Suprapubic skin (tissue), 4 donors: ENCODE results near the gene MUC5AC. TPM values are rescaled to one million over a fixed set of nuclear protein-coding genes. Genes with fewer than 3 reads are reported as not detected.

Experiments used
- DNase-seq, 2 donors: peaks; one replicate each; pipeline ENCODE4 v3.0.0-alpha.2; 2019; ENCODE audit warnings: low spot score in 2 of 2
- H3K27ac ChIP-seq: fragments of 200-600 bp; sonication (generic); one replicate; pipeline ENCODE4 v1.5.1; 2019
- H3K27me3 ChIP-seq: fragments of 200-600 bp; sonication (generic); one replicate; pipeline ENCODE4 v1.5.1; 2019
- H3K36me3 ChIP-seq: fragments of 200-600 bp; sonication (generic); one replicate; pipeline ENCODE4 v1.5.1; 2019
- H3K4me1 ChIP-seq: fragments of 200-600 bp; sonication (generic); one replicate; pipeline ENCODE4 v1.5.1; 2019
- H3K4me3 ChIP-seq: fragments of 200-600 bp; sonication (generic); one replicate; pipeline ENCODE4 v1.5.1; 2019; ENCODE audit warnings: mild to moderate bottlenecking
- H3K9me3 ChIP-seq: fragments of 200-600 bp; sonication (generic); one replicate; pipeline ENCODE4 v1.5.1; 2019
- EP300 ChIP-seq: sonication (generic); formaldehyde crosslinking; IDR thresholded peaks from one replicate; pipeline ENCODE4 v1.6.1; 2017; ENCODE audit warnings: antibody characterized with exemption
- POLR2A ChIP-seq, 2 donors: fragments of 450-650 bp; IDR thresholded peaks; one replicate each; pipeline ENCODE4 v1.6.1; 2017; ENCODE audit warnings: antibody characterized with exemption in 2 of 2, mild to moderate bottlenecking in 2 of 2, moderate library complexity in 2 of 2
- POLR2AphosphoS5 ChIP-seq, 3 donors: sonication (generic); formaldehyde crosslinking; IDR thresholded peaks; one replicate each; pipeline ENCODE4 v1.6.1; 2017; ENCODE audit warnings: antibody characterized with exemption in 3 of 3
- WGBS: methylation state at CpG from one replicate; pipeline ENCODE4 v1.1.5; 2018; 5-methylcytosine and 5-hydroxymethylcytosine counted together
- total RNA-seq, 4 donors: library from RNA; depleted of rRNA; stranded (reverse); fragments of >200 nt; gene quantifications; one replicate each; pipeline ENCODE4 v1.1.0, GENCODE V29; 2016
- TF ChIP-seq, protein P1 (sequence below), 2 donors: fragments of 200-600 bp in 1 of 2; fragments of 450-650 bp in 1 of 2; sonication (generic) in 1 of 2; IDR thresholded peaks; one replicate each; pipeline ENCODE4 v1.5.1; 2016 to 2019; ENCODE audit warnings: antibody characterized with exemption in 2 of 2, mild to moderate bottlenecking in 1 of 2, moderate library complexity in 1 of 2

The MUC5AC gene
- total RNA-seq, 4 donors from 2014 or later: not detected

DNA sequence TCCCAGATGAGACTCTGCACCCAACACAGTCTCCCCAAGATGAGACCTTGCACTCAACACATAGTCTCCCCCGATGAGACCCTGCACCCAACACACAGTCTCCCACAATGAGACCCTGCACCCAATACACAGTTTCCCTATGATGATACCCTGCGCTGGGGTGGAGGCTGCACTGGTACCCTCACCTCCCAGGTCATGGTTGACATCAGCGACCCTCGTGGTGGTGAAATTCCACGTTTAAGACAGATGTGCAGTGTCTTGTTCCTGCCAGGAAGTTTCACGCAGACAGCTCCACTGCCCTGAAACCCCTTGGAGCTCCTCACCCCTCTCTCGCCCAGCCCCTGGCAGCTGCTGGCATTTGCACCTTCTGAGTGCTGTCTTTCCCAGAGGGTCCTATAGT is 9.5 kb downstream of the MUC5AC start:
- Histone ChIP-seq H3K4me1 (no peaks in the 10 kb centered on the region), H3K27me3 (peaks cover 36% of the 10 kb centered on the region), H3K9me3 (no peaks in the 10 kb centered on the region), H3K4me3 (no peak overlapping the region), H3K36me3 (no peaks in the 10 kb centered on the region), H3K27ac (no peak overlapping the region)
- WGBS: 90% methylated on average over 2 of the region's 7 CpGs
- TF ChIP-seq EP300 (no peak), POLR2A (IDR thresholded peaks at IDR 0.05) (no peak), POLR2AphosphoS5 (IDR thresholded peaks at IDR 0.05) (no peak)
- TF ChIP-seq, protein P1, sequence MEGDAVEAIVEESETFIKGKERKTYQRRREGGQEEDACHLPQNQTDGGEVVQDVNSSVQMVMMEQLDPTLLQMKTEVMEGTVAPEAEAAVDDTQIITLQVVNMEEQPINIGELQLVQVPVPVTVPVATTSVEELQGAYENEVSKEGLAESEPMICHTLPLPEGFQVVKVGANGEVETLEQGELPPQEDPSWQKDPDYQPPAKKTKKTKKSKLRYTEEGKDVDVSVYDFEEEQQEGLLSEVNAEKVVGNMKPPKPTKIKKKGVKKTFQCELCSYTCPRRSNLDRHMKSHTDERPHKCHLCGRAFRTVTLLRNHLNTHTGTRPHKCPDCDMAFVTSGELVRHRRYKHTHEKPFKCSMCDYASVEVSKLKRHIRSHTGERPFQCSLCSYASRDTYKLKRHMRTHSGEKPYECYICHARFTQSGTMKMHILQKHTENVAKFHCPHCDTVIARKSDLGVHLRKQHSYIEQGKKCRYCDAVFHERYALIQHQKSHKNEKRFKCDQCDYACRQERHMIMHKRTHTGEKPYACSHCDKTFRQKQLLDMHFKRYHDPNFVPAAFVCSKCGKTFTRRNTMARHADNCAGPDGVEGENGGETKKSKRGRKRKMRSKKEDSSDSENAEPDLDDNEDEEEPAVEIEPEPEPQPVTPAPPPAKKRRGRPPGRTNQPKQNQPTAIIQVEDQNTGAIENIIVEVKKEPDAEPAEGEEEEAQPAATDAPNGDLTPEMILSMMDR (IDR thresholded peaks at IDR 0.05): no peak
- DNase-seq: peak in 1 of 2 donors; percentile 44

DNA sequence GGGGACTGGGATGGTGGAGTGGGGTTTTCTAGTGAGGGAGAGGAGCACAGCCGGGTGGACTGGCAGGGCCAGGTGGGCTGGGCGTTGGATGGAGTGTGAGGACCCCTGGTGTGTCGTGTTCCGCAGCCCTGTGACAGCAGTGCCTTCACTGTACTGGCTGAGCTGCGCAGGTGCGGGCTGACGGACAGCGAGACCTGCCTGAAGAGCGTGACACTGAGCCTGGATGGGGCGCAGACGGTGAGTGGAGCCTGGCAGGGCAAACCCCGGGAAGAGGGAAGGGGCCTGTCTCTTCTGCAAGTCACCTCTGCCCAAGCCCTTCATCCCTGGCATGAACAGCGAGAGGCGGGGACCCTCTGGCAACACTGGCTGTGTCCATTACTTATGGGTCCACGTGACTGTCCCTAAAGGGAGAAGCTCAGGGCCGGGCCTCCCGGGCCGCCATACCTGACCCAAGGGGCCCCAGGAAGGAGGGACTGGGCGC is 10.0 kb downstream of the MUC5AC start:
- TF ChIP-seq POLR2AphosphoS5 (IDR thresholded peaks at IDR 0.05) (no peak), POLR2A (IDR thresholded peaks at IDR 0.05) (no peak), EP300 (no peak)
- TF ChIP-seq, protein P1 (IDR thresholded peaks at IDR 0.05): no peak
- Histone ChIP-seq H3K9me3 (no peaks in the 10 kb centered on the region), H3K36me3 (no peaks in the 10 kb centered on the region), H3K4me3 (no peak overlapping the region), H3K27ac (no peak overlapping the region), H3K4me1 (no peaks in the 10 kb centered on the region), H3K27me3 (peaks cover 31% of the 10 kb centered on the region)
- peak; percentile 48 to 74 for DNase-seq
- WGBS: 96% methylated on average over 7 of the region's 19 CpGs

DNA sequence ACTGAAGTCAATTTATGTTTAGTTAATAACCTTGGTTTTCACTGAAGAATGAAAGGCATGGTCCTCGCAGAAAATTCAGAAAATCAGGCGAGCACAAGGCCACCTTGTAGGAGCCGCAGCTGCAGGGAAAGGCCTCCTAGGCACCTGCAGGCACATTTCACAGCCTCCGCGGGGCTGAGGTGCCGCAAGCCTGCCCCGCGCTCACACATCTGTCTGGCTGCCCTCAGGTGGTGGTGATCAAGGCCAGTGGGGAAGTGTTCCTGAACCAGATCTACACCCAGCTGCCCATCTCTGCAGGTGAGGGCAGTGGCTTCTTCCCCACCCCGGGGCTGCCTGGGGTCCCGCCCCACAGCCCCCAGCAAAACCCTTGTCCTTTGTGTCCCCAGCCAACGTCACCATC is 10.5 kb downstream of the MUC5AC start:
- Histone ChIP-seq H3K9me3 (no peaks in the 10 kb centered on the region), H3K27me3 (peaks cover 26% of the 10 kb centered on the region), H3K36me3 (no peaks in the 10 kb centered on the region), H3K4me3 (no peak overlapping the region), H3K4me1 (no peaks in the 10 kb centered on the region), H3K27ac (no peak overlapping the region)
- TF ChIP-seq EP300 (no peak), POLR2AphosphoS5 (IDR thresholded peaks at IDR 0.05) (no peak), POLR2A (IDR thresholded peaks at IDR 0.05) (no peak)
- TF ChIP-seq, protein P1 (IDR thresholded peaks at IDR 0.05): no peak
- 85% methylated on average over 7 of the region's 11 CpGs for WGBS
- peak in 1 of 2 donors; percentile 47 for DNase-seq

DNA sequence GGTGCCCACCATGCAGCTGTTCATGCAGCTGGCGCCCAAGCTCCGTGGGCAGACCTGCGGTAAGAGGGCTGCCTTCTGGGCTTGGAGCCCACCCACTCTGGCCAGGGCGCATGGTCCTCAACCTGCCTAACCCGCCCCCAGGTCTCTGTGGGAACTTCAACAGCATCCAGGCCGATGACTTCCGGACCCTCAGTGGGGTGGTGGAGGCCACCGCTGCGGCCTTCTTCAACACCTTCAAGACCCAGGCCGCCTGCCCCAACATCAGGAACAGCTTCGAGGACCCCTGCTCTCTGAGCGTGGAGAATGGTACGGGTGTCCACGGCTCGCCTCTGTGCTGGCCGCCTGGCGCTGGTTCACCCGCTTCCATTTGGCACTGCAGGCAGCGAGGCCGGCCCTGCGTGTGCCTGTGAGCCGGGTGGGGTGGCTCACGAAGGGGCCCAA is 11.0 kb downstream of the MUC5AC start:
- no peak overlapping the region for H3K4me3 ChIP-seq
- TF ChIP-seq EP300 (no peak), POLR2AphosphoS5 (IDR thresholded peaks at IDR 0.05) (no peak), POLR2A (IDR thresholded peaks at IDR 0.05) (no peak)
- TF ChIP-seq, protein P1 (IDR thresholded peaks at IDR 0.05): no peak

DNA sequence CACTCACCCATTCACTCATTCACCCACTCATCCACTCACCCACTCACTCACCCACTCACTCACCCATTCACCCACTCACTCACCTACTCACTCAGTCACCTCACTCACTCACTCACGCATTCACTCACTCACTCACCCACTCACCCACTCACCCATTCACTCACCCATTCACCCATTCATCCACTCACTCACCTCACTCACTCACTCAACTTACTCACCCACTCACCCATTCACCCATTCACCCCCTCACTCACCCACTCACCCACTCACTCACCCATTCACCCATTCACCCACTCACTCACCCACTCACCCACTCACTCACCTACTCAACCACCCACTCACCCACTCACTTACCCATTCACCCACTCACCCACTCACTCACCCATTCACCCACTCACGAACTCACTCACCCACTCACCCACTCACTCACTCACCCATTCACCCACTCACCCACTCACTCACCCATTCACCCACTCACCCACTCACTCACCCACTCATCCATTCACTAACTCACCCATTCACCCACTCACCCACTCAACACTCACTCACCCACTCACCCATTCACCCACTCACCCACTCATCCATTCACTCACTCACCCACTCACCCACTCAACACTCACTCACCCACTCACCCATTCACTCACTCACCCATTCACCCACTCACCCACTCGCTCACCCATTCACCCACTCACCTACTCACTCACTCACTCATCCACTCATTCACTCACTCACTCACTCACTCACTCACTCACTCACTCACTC is 13.7 kb downstream of the MUC5AC start:
- 83% methylated on average over 2 of the region's 3 CpGs for WGBS

More for the DNA sequence above, 11.0 kb downstream of the MUC5AC start:
- Histone ChIP-seq H3K27ac (no peak overlapping the region), H3K9me3 (no peaks in the 10 kb centered on the region), H3K27me3 (peaks cover 21% of the 10 kb centered on the region), H3K36me3 (no peaks in the 10 kb centered on the region), H3K4me1 (no peaks in the 10 kb centered on the region)
- DNase-seq: peak in 1 of 2 donors; percentile 59
- WGBS: 87% methylated on average over 7 of the region's 23 CpGs

More for the DNA sequence above, 13.7 kb downstream of the MUC5AC start:
- Histone ChIP-seq H3K4me3 (no peak overlapping the region), H3K9me3 (no peaks in the 10 kb centered on the region), H3K27ac (no peak overlapping the region), H3K27me3 (peaks cover under 1% of the 10 kb centered on the region), H3K4me1 (no peaks in the 10 kb centered on the region), H3K36me3 (no peaks in the 10 kb centered on the region)
- no peak for DNase-seq
- TF ChIP-seq POLR2AphosphoS5 (IDR thresholded peaks at IDR 0.05) (no peak), POLR2A (IDR thresholded peaks at IDR 0.05) (no peak), EP300 (no peak)
